Mammary epithelial cell (primary cell): ENCODE data around the gene CACNA1D.

Experiments
- EZH2 ChIP-seq: IDR thresholded peaks from 2 replicates; pipeline ENCODE4 v1.6.1; 2012; ENCODE audit warnings: low read length, inconsistent platforms, borderline replicate concordance
- TF ChIP-seq, protein P1 (sequence below), 2 donors: IDR thresholded peaks in 1 of 2; conservative IDR thresholded peaks in 1 of 2; 2 replicates each; pipeline ENCODE4 v1.5.1; 2011 to 2012; ENCODE audit warnings: inconsistent platforms in 2 of 2, low read length in 2 of 2, mild to moderate bottlenecking in 2 of 2, control low read depth in 1 of 2, low read depth in 1 of 2; ENCODE audit not compliant: insufficient read depth in 1 of 2; ENCODE audit errors: extremely low read depth in 1 of 2

GRCh38 chr3:53545996-53546359 is 51.6 kb downstream of the CACNA1D start:
- TF ChIP-seq, protein P1, sequence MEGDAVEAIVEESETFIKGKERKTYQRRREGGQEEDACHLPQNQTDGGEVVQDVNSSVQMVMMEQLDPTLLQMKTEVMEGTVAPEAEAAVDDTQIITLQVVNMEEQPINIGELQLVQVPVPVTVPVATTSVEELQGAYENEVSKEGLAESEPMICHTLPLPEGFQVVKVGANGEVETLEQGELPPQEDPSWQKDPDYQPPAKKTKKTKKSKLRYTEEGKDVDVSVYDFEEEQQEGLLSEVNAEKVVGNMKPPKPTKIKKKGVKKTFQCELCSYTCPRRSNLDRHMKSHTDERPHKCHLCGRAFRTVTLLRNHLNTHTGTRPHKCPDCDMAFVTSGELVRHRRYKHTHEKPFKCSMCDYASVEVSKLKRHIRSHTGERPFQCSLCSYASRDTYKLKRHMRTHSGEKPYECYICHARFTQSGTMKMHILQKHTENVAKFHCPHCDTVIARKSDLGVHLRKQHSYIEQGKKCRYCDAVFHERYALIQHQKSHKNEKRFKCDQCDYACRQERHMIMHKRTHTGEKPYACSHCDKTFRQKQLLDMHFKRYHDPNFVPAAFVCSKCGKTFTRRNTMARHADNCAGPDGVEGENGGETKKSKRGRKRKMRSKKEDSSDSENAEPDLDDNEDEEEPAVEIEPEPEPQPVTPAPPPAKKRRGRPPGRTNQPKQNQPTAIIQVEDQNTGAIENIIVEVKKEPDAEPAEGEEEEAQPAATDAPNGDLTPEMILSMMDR (conservative IDR thresholded peaks at IDR 0.05 in 1 of 2, IDR thresholded peaks at IDR 0.05 in 1 of 2; ENCODE audit: extremely low read depth in 1 of 2, insufficient read depth in 1 of 2, low read depth in 1 of 2, low read length in 2 of 2): no peak
- no peak for TF ChIP-seq EZH2
